Mesendoderm (in vitro differentiated cells): ENCODE measurements around the gene CCDC181.
A peak's percentile ranks its signal among the peaks of the same experiment; 100 is the strongest.

Source experiments
- DNase-seq: peaks from one replicate; pipeline ENCODE4 v3.0.0; 2013
- H2AK5ac ChIP-seq: 2 replicates; pipeline ENCODE4 v1.6.1; 2013; ENCODE audit warnings: low read length, inconsistent platforms
- H2BK120ac ChIP-seq: 2 replicates; pipeline ENCODE4 v1.6.1; 2013; ENCODE audit warnings: low read depth, mild to moderate bottlenecking, low read length, moderate library complexity, mixed read lengths
- H2BK15ac ChIP-seq: replicated peaks from 2 replicates; pipeline ENCODE4 v1.6.1; 2013; ENCODE audit warnings: low read depth, mild to moderate bottlenecking, moderate library complexity
- H2BK5ac ChIP-seq: 2 replicates; pipeline ENCODE4 v1.6.1; 2013; ENCODE audit warnings: low read length, inconsistent platforms
- H3K18ac ChIP-seq: 2 replicates; pipeline ENCODE4 v1.6.1; 2013; ENCODE audit warnings: mild to moderate bottlenecking, low read length, mixed read lengths
- H3K23ac ChIP-seq: one replicate; pipeline ENCODE4 v1.6.1; 2013; ENCODE audit warnings: low read length
- H3K27ac ChIP-seq: 2 replicates; pipeline ENCODE4 v1.5.1; 2013; ENCODE audit warnings: low read depth, mild to moderate bottlenecking, inconsistent platforms, low read length, moderate library complexity
- H3K27me3 ChIP-seq: 2 replicates; pipeline ENCODE4 v1.6.1; 2013; ENCODE audit warnings: low read length, control low read depth, mild to moderate bottlenecking, inconsistent platforms; ENCODE audit not compliant: insufficient read depth, poor library complexity
- H3K36me3 ChIP-seq: 2 replicates; pipeline ENCODE4 v1.6.1; 2013; ENCODE audit warnings: low read length, inconsistent platforms; ENCODE audit not compliant: control insufficient read depth, insufficient read depth
- H3K4ac ChIP-seq: one replicate; pipeline ENCODE4 v1.6.1; 2013; ENCODE audit warnings: low read depth, mild to moderate bottlenecking, low read length, moderate library complexity
- H3K4me1 ChIP-seq: 2 replicates; pipeline ENCODE4 v1.6.1; 2013; ENCODE audit warnings: low read depth, low read length, inconsistent platforms; ENCODE audit not compliant: control insufficient read depth
- H3K4me2 ChIP-seq: 2 replicates; pipeline ENCODE4 v1.6.1; 2013; ENCODE audit warnings: low read length
- H3K4me3 ChIP-seq: 2 replicates; pipeline ENCODE4 v1.5.1; 2013; ENCODE audit warnings: mild to moderate bottlenecking, low read length
- H3K56ac ChIP-seq: one replicate; pipeline ENCODE4 v1.6.1; 2013; ENCODE audit warnings: low read length
- H3K79me1 ChIP-seq: 2 replicates; pipeline ENCODE4 v1.6.1; 2013; ENCODE audit warnings: low read length, inconsistent platforms
- H3K79me2 ChIP-seq: 2 replicates; pipeline ENCODE4 v1.6.1; 2013; ENCODE audit warnings: mild to moderate bottlenecking, low read length; ENCODE audit not compliant: control insufficient read depth, insufficient read depth
- H3K9ac ChIP-seq: 2 replicates; pipeline ENCODE4 v1.6.1; 2013; ENCODE audit warnings: low read length, inconsistent platforms
- H4K5ac ChIP-seq: one replicate; pipeline ENCODE4 v1.6.1; 2013; ENCODE audit warnings: low read length
- H4K8ac ChIP-seq: one replicate; pipeline ENCODE4 v1.6.1; 2013; ENCODE audit warnings: low read depth, mild to moderate bottlenecking, control low read depth, low read length, moderate library complexity
- WGBS: extraction: QIAGEN DNeasy Blood & Tissue Kit; methylation state at CpG from one replicate; pipeline ENCODE4 v1.1.7; 2013; ENCODE audit warnings: low lambda C conversion rate, missing lambda C conversion rate; ENCODE audit not compliant: insufficient coverage; ENCODE audit errors: extremely low coverage; 5-methylcytosine and 5-hydroxymethylcytosine counted together

CCDC181 gene

GRCh38 chr1:169392406-169392805 is 34.9 kb downstream of the CCDC181 start:
- H4K5ac ChIP-seq = no peak overlapping the region
- H3K9ac ChIP-seq = no peak overlapping the region
- H3K56ac ChIP-seq = no peak overlapping the region
- no peak overlapping the region for H2AK5ac ChIP-seq
- no peaks in the 10 kb centered on the region for H3K79me2 ChIP-seq
- H3K27ac ChIP-seq = no peak overlapping the region
- H3K36me3 ChIP-seq = peaks cover 2% of the 10 kb centered on the region
- no peak overlapping the region for H4K8ac ChIP-seq
- H3K4me1 ChIP-seq = no peaks in the 10 kb centered on the region
- peak; percentile 83 for DNase-seq
- WGBS = no CpG with 5 or more reads among the region's 1 CpG
- no peak overlapping the region for H3K4me2 ChIP-seq
- H3K79me1 ChIP-seq = no peaks in the 10 kb centered on the region
- no peak overlapping the region for H2BK15ac ChIP-seq
- H3K4me3 ChIP-seq = no peak overlapping the region
- no peak overlapping the region for H2BK5ac ChIP-seq
- H3K4ac ChIP-seq = no peak overlapping the region
- H3K18ac ChIP-seq = no peak overlapping the region
- no peak overlapping the region for H2BK120ac ChIP-seq
- H3K27me3 ChIP-seq = no peaks in the 10 kb centered on the region
- H3K23ac ChIP-seq = no peak overlapping the region

GRCh38 chr1:169390303-169390702 is 37.0 kb downstream of the CCDC181 start:
- Histone ChIP-seq H3K4me1 (no peaks in the 10 kb centered on the region), H3K36me3 (peaks cover 2% of the 10 kb centered on the region), H4K8ac (no peak overlapping the region)

GRCh38 chr1:169387399-169387798 is 39.9 kb downstream of the CCDC181 start:
- Histone ChIP-seq H2BK120ac (no peak overlapping the region), H3K56ac (no peak overlapping the region), H3K27ac (no peak overlapping the region), H3K4me2 (no peak overlapping the region), H2BK15ac (no peak overlapping the region), H3K4me1 (no peaks in the 10 kb centered on the region), H3K79me1 (no peaks in the 10 kb centered on the region), H3K4ac (no peak overlapping the region), H3K4me3 (no peak overlapping the region), H2AK5ac (no peak overlapping the region), H4K8ac (no peak overlapping the region), H3K79me2 (no peaks in the 10 kb centered on the region), H2BK5ac (no peak overlapping the region), H4K5ac (no peak overlapping the region), H3K27me3 (no peaks in the 10 kb centered on the region), H3K18ac (no peak overlapping the region), H3K23ac (no peak overlapping the region), H3K9ac (no peak overlapping the region), H3K36me3 (peaks cover 2% of the 10 kb centered on the region)
- no peak for DNase-seq

More at GRCh38 chr1:169390303-169390702, 37.0 kb downstream of the CCDC181 start:
- Histone ChIP-seq H4K5ac (no peak overlapping the region), H2BK5ac (no peak overlapping the region), H3K56ac (no peak overlapping the region), H3K27ac (no peak overlapping the region), H3K27me3 (no peaks in the 10 kb centered on the region), H2BK120ac (no peak overlapping the region), H3K4ac (no peak overlapping the region), H3K9ac (no peak overlapping the region), H3K23ac (no peak overlapping the region), H3K4me2 (no peak overlapping the region), H2AK5ac (no peak overlapping the region), H3K4me3 (no peak overlapping the region), H3K79me1 (no peaks in the 10 kb centered on the region), H3K79me2 (no peaks in the 10 kb centered on the region), H2BK15ac (no peak overlapping the region), H3K18ac (no peak overlapping the region)
- no peak for DNase-seq

GRCh38 chr1:169383449-169383848 is 43.8 kb downstream of the CCDC181 start:
- H3K4ac ChIP-seq = no peak overlapping the region
- no peak overlapping the region for H3K4me3 ChIP-seq
- H2BK5ac ChIP-seq = no peak overlapping the region
- no peak overlapping the region for H2BK120ac ChIP-seq
- no peaks in the 10 kb centered on the region for H3K27me3 ChIP-seq
- H3K18ac ChIP-seq = no peak overlapping the region
- H4K5ac ChIP-seq = no peak overlapping the region
- DNase-seq = no peak
- no peak overlapping the region for H4K8ac ChIP-seq
- no peaks in the 10 kb centered on the region for H3K79me1 ChIP-seq
- WGBS = no CpG with 5 or more reads among the region's 4 CpGs
- no peaks in the 10 kb centered on the region for H3K4me1 ChIP-seq
- H3K23ac ChIP-seq = no peak overlapping the region
- no peak overlapping the region for H3K4me2 ChIP-seq
- H2BK15ac ChIP-seq = no peak overlapping the region
- no peak overlapping the region for H2AK5ac ChIP-seq
- H3K9ac ChIP-seq = no peak overlapping the region
- H3K27ac ChIP-seq = no peak overlapping the region
- no peaks in the 10 kb centered on the region for H3K36me3 ChIP-seq
- no peaks in the 10 kb centered on the region for H3K79me2 ChIP-seq
- H3K56ac ChIP-seq = no peak overlapping the region

DNA sequence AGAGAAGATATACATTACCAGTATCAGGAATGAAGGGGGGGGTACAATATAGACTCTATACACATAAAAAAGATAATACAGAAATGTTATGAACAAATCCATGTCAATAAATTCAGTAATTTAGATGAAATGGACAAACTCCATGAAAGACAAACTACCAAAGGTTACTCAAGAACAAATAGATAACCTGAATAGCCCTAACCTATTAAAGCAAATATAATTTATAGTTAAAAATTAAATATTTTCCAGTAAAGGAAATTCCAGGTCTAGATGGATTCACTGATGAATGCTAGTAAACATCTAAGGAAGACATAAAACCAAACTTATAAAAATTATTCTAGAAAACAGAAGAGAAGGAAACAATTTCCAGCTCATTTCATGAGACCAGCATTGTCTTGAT is 46.1 kb downstream of the CCDC181 start:
- H4K8ac ChIP-seq = no peak overlapping the region
- H3K56ac ChIP-seq = no peak overlapping the region
- no peak overlapping the region for H2BK15ac ChIP-seq
- no peaks in the 10 kb centered on the region for H3K79me1 ChIP-seq
- H3K4ac ChIP-seq = no peak overlapping the region
- H3K27me3 ChIP-seq = no peaks in the 10 kb centered on the region
- no peak overlapping the region for H3K27ac ChIP-seq
- H3K4me2 ChIP-seq = no peak overlapping the region
- DNase-seq = no peak
- no peaks in the 10 kb centered on the region for H3K79me2 ChIP-seq
- H3K9ac ChIP-seq = no peak overlapping the region
- H3K36me3 ChIP-seq = no peaks in the 10 kb centered on the region
- H3K18ac ChIP-seq = no peak overlapping the region
- H3K23ac ChIP-seq = no peak overlapping the region
- no peak overlapping the region for H4K5ac ChIP-seq
- no peak overlapping the region for H2BK5ac ChIP-seq
- H3K4me3 ChIP-seq = no peak overlapping the region
- no peaks in the 10 kb centered on the region for H3K4me1 ChIP-seq
- H2AK5ac ChIP-seq = no peak overlapping the region
- no peak overlapping the region for H2BK120ac ChIP-seq

GRCh38 chr1:169371404-169371803 is 55.9 kb downstream of the CCDC181 start:
- WGBS = no CpG with 5 or more reads among the region's 1 CpG
- DNase-seq = no peak
- Histone ChIP-seq H3K4me1 (no peaks in the 10 kb centered on the region), H3K79me1 (peaks cover 2% of the 10 kb centered on the region), H3K4me3 (no peak overlapping the region), H3K18ac (no peak overlapping the region), H2BK5ac (no peak overlapping the region), H3K27ac (no peak overlapping the region), H3K23ac (no peak overlapping the region), H3K27me3 (no peaks in the 10 kb centered on the region), H2BK120ac (no peak overlapping the region), H4K8ac (no peak overlapping the region), H3K79me2 (peaks cover 2% of the 10 kb centered on the region), H3K4ac (no peak overlapping the region), H4K5ac (no peak overlapping the region), H3K56ac (no peak overlapping the region), H3K36me3 (no peaks in the 10 kb centered on the region), H3K4me2 (no peak overlapping the region), H3K9ac (no peak overlapping the region), H2BK15ac (no peak overlapping the region), H2AK5ac (no peak overlapping the region)
